GM12878 (cell line): ENCODE measurements around the gene TAPBPL. TPM values are rescaled to one million over a fixed set of nuclear protein-coding genes. Genes with fewer than 3 reads are reported as not detected.
A peak's percentile ranks its signal among the peaks of the same experiment; 100 is the strongest.

Experiments used
- ATAC-seq: fragments of 200-7000 bp; cut with Tn5 transposase; 3 replicates; pipeline ENCODE4 v1.9.1; 2020; ENCODE audit warnings: mild to moderate bottlenecking, moderate library complexity
- BruUV-seq: library from RNA; stranded (reverse); fragments of 400-500 nt; replicated peaks from 2 replicates; lab custom pipeline; 2021; lab: Mats Ljungman, UMichigan
- CTCF ChIA-PET: fragments of 300-600 bp; sonication (Branson Sonifier 250); formaldehyde crosslinking; extraction: SDS; loops from one replicate; lab custom pipeline; 2021; ENCODE audit warnings: inconsistent platforms; lab: Yijun Ruan, JAX
- POLR2A ChIA-PET: fragments of 350-600 bp; formaldehyde crosslinking; extraction: SDS; loops from one replicate; lab custom pipeline; 2021; ENCODE audit warnings: inconsistent platforms; lab: Charles Lee
- RAD21 ChIA-PET: fragments of 300-600 bp; sonication (Branson Sonifier 250); formaldehyde crosslinking; loops from one replicate; lab custom pipeline; 2023; ENCODE audit warnings: antibody characterized with exemption; ENCODE audit not compliant: unreplicated experiment; lab: Charles Lee
- SMC1A ChIA-PET: fragments of 300-600 bp; sonication (Branson Sonifier 250); formaldehyde crosslinking; loops from one replicate; lab custom pipeline; 2023; ENCODE audit not compliant: unreplicated experiment, uncharacterized antibody; lab: Charles Lee
- DNase-seq: peaks from one replicate; pipeline ENCODE4 v3.0.0-alpha.2; 2011; ENCODE audit warnings: low read depth, low spot score
- FAIRE-seq: peaks from 3 replicates; lab custom pipeline; 2011; peaks lifted over from hg19 to GRCh38; lab: Jason Lieb, UNC
- H2AFZ ChIP-seq: 2 replicates; pipeline ENCODE4 v1.6.0; 2011; ENCODE audit warnings: low read depth, low read length, control low read depth; ENCODE audit not compliant: control insufficient read depth
- H3K27ac ChIP-seq: 2 replicates; pipeline ENCODE4 v1.5.1; 2011; ENCODE audit warnings: control low read depth; ENCODE audit not compliant: control insufficient read depth, insufficient read depth
- H3K27me3 ChIP-seq, 2 experiments: replicated peaks in 1 of 2; 2 replicates each; pipeline versions ENCODE4 v1.6.0 to v1.6.1; 2011; ENCODE audit warnings: low read length in 1 of 2; ENCODE audit not compliant: control insufficient read depth in 2 of 2, insufficient read depth in 2 of 2
- H3K36me3 ChIP-seq, 2 experiments: 2 replicates each; pipeline ENCODE4 v1.5.1; 2011; ENCODE audit warnings: low read length in 1 of 2; ENCODE audit not compliant: control insufficient read depth in 2 of 2, insufficient read depth in 2 of 2
- H3K4me1 ChIP-seq: 2 replicates; pipeline ENCODE4 v1.6.1; 2011; ENCODE audit warnings: mild to moderate bottlenecking, low read length, moderate library complexity, mixed read lengths; ENCODE audit not compliant: control insufficient read depth, insufficient read depth
- H3K4me2 ChIP-seq: 2 replicates; pipeline ENCODE4 v1.6.0; 2011; ENCODE audit warnings: control low read depth; ENCODE audit not compliant: control insufficient read depth, insufficient read depth
- H3K4me3 ChIP-seq: fragments of 200-600 bp; sonication (generic); 2 replicates; pipeline ENCODE4 v1.5.1; 2016
- H3K79me2 ChIP-seq: 2 replicates; pipeline ENCODE4 v1.6.0; 2011; ENCODE audit warnings: low read length; ENCODE audit not compliant: control insufficient read depth, insufficient read depth
- H3K9ac ChIP-seq: 2 replicates; pipeline ENCODE4 v1.8.0; 2011; ENCODE audit warnings: low read length, control low read depth, mixed read lengths; ENCODE audit not compliant: control insufficient read depth, insufficient read depth
- H3K9me3 ChIP-seq: replicated peaks from 3 replicates; pipeline ENCODE4 v1.5.1; 2011; ENCODE audit warnings: mild to moderate bottlenecking, low read length; ENCODE audit not compliant: control insufficient read depth, insufficient read depth
- H4K20me1 ChIP-seq: 2 replicates; pipeline ENCODE4 v1.6.0; 2011; ENCODE audit not compliant: control insufficient read depth, insufficient read depth
- BMI1 ChIP-seq: fragments of 450-650 bp; IDR thresholded peaks from 2 replicates; pipeline ENCODE4 v1.6.1; 2016; ENCODE audit warnings: mild to moderate bottlenecking, moderate library complexity, borderline replicate concordance
- CBX3 ChIP-seq: fragments of 200-600 bp; sonication (generic); IDR thresholded peaks from 2 replicates; pipeline ENCODE4 v1.6.1; 2016; ENCODE audit warnings: low read depth, borderline replicate concordance
- CHD2 ChIP-seq: IDR thresholded peaks from 2 replicates; pipeline ENCODE4 v1.6.1; 2011; ENCODE audit warnings: low read depth, low read length, improper control_type of control experiment, borderline replicate concordance
- E2F4 ChIP-seq: IDR thresholded peaks from 2 replicates; pipeline ENCODE4 v1.6.1; 2012; ENCODE audit warnings: low read depth, low read length, improper control_type of control experiment
- NBN ChIP-seq: fragments of 450-650 bp; IDR thresholded peaks from 2 replicates; pipeline ENCODE4 v1.6.1; 2016
- POLR2A ChIP-seq: IDR thresholded peaks from 2 replicates; pipeline ENCODE4 v1.6.1; 2011; ENCODE audit warnings: low read depth, mild to moderate bottlenecking, low read length
- POU2F2 ChIP-seq: IDR thresholded peaks from 3 replicates; pipeline ENCODE4 v1.6.1; 2011; ENCODE audit warnings: low read depth, mild to moderate bottlenecking, low read length, borderline replicate concordance
- TAF1 ChIP-seq: IDR thresholded peaks from 2 replicates; pipeline ENCODE4 v1.6.1; 2011; ENCODE audit warnings: mild to moderate bottlenecking, low read depth, low read length, borderline replicate concordance
- ZNF24 ChIP-seq: fragments of 450-650 bp; IDR thresholded peaks from 2 replicates; pipeline ENCODE4 v1.6.1; 2017; ENCODE audit warnings: antibody characterized with exemption, mild to moderate bottlenecking
- ZZZ3 ChIP-seq: IDR thresholded peaks from 2 replicates; pipeline ENCODE4 v1.6.1; 2011; ENCODE audit warnings: low read depth; ENCODE audit not compliant: control insufficient read depth, insufficient read length
- WGBS: methylation state at CpG from one replicate; pipeline ENCODE4 v1.1.6; 2016; ENCODE audit warnings: low lambda C conversion rate; ENCODE audit not compliant: insufficient replicate concordance, insufficient coverage; ENCODE audit errors: missing lambda C conversion rate; 5-methylcytosine and 5-hydroxymethylcytosine counted together
- in situ Hi-C: fragments of 300-500 bp; cut with MboI; formaldehyde crosslinking; loops from 9 replicates; pipeline ENCODE4 v1.14.3; 2018; ENCODE audit warnings: mixed read lengths
- intact Hi-C: fragments of 100-400 bp; cut with micrococcal nuclease; formaldehyde crosslinking; loops from one replicate; pipeline ENCODE4 v1.14.2; 2022; ENCODE audit not compliant: unreplicated experiment
- polyA plus RNA-seq, 11 experiments: library from polyadenylated mRNA; depleted of rRNA in 4 of 11; unstranded in 6 of 11; stranded (reverse) in 5 of 11; fragments of >200 nt; fragmentation: Nextera tagmentation in 4 of 11; fragmentation: Illumina TruSeq in 1 of 11; extraction: Ambion mirVana in 4 of 11; extraction: Trizol in 1 of 11; gene quantifications; 1 replicate in 1 of 11; 2 replicates in 10 of 11; pipeline versions ENCODE4 v1.2.1 to v1.2.3, GENCODE V29; 2011 to 2016; ENCODE audit warnings: inconsistent platforms in 2 of 11, missing spikeins in 2 of 11, low read depth in 1 of 11
- total RNA-seq, 4 experiments: library from RNA; depleted of rRNA in 3 of 4; stranded (reverse); fragments of >200 nt in 3 of 4; fragmentation: Illumina TruSeq in 1 of 4; extraction: Trizol in 1 of 4; gene quantifications; 2 replicates each; pipeline versions ENCODE4 v1.2.1 to v1.2.3, GENCODE V29; 2013 to 2021

The TAPBPL gene
- total and polyA plus RNA-seq, 10 of the 15 experiments (the other 5 are each of a cell fraction or from before 2014, with no cell fraction given), result 12.4 to 45.0 (median 29.9) TPM

- TF ChIP-seq CBX3 (no peak), NBN (no peak), POU2F2 (no peak), CHD2 (no peak), E2F4 (no peak), BMI1 (no peak), ZZZ3 (no peak), ZNF24 (no peak)
- TF ChIP-seq, all 136 proteins: peak for 0
Observed at GRCh38 chr12:6463858-6464257, 12.0 kb downstream of the TAPBPL start (continued).

DNA sequence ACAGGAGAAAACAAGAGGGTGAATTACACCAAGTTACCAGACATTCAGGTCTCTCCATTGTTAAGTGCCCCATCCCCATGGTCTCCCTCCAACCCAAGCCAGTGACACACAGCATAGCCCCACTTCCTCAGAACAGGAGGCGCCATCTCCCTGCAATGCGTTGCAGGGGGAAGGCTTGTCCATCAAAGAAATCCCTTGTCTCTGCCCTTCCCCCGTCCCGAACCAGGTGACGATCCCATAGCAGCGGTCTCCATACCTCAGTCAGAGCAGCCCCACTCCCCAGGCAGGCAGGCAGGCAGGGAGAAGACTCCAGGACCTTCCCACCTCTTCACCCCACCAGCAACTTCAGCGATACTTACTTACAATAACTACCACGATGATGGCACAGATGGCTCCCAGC lies 12.7 kb downstream of the TAPBPL start:
- Histone ChIP-seq H3K36me3 (peaks cover 23 to 40% of the 10 kb centered on the region in 2 experiments), H3K4me2 (no peak overlapping the region), H3K4me1 (peaks cover 51% of the 10 kb centered on the region), H2AFZ (no peak overlapping the region), H3K9ac (no peak overlapping the region), H3K79me2 (peaks cover 77% of the 10 kb centered on the region), H3K9me3 (no peaks in the 10 kb centered on the region), H3K4me3 (no peak overlapping the region), H3K27ac (0 out of 2 replicates have a peak overlapping the region, but pooled peaks have one; percentile 89), H3K27me3 (no peaks in the 10 kb centered on the region), H4K20me1 (no peaks in the 10 kb centered on the region)
- intact Hi-C loops, result loop anchor here (2.0 kb wide), 2 partner anchors 18 to 128 kb away; no protein-coding TSS in a partner anchor
- SMC1A ChIA-PET, result interaction anchor here (0.5 to 6.4 kb wide), 21 partner anchors 9 to 269 kb away, joined by 3 to 211 read pairs (median 13); partner anchors contain the start of genes CD27, GAPDH, TAPBPL and TNFRSF1A
- WGBS, result 86% methylated on average over 8 of the region's 8 CpGs
- CTCF ChIA-PET, result interaction anchor here (0.7 to 7.3 kb wide), 30 partner anchors 8 to 230 kb away, joined by 3 to 240 read pairs (median 11); partner anchors contain the start of genes CD27, TAPBPL and ZNF384
- TF ChIP-seq TAF1 (no peak), POLR2A (peak; percentile 44)
- RAD21 ChIA-PET, result interaction anchor here (0.9 to 8.8 kb wide), 19 partner anchors 18 to 181 kb away, joined by 3 to 319 read pairs (median 7); partner anchors contain the start of genes CD27, GAPDH and TAPBPL
- POLR2A ChIA-PET, result interaction anchor here (1.3 to 10.3 kb wide), 6 partner anchors 18 to 130 kb away, joined by 4 to 384 read pairs (median 9); partner anchors contain the start of genes CD27 and TAPBPL
- ATAC-seq, result no peak
- in situ Hi-C loops, result loop anchor here (5.0 kb wide), 1 partner anchor 37 kb away; no protein-coding TSS in a partner anchor
- FAIRE-seq, result no peak
- DNase-seq, result no peak
- no TSS peak for BruUV-seq
